ENCODE measurements around the gene ZNF684. TPM values are rescaled to one million over a fixed set of nuclear protein-coding genes. Genes with fewer than 3 reads are reported as not detected.

Gene ZNF684
- total and polyA plus RNA-seq, 11 donors = 4.5 to 12.1 (median 7.1) TPM

DNA sequence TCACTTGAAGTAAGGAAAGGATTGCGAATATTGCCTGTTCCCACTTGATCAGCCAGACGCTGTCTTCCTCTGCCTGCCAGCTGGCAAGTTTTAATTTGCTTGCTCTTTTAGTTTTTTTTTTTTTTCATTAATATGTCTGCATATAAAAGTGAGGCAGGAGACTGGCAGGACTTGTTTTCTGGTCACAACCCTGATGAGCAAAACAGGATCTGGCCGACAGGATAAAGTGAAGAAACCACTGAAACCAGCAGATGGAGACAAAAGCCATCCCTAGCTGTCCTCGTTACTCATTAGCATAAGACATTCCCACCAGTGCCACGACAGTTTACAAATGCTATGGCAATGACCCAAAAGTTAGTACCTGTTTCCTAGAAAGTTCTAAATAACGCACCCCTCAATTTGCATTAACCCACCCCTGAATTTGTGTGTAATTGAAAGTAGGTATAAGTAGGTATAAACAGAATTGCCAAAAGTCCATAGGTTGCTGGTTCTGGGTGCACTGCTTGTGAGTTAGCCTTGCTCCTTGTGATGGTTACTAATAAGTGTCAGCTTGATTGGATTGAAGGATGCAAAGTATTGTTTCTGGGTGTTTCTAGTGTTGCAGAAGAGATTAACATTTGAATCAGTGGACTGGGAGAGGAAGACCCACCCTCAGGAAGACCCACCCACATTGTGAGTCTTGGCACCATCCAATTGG is 60.8 kb downstream of the ZNF684 start:
- no peaks in the 10 kb centered on the region for H3K27me3 ChIP-seq
- ATAC-seq (peak in 3 of 4 donors; percentile 54 to 66 (median 60)), DNase-seq (no peak)
- no peaks in the 10 kb centered on the region for H3K9me3 ChIP-seq
- no peaks in the 10 kb centered on the region for H3K36me3 ChIP-seq
- H3K27ac ChIP-seq = no peak overlapping the region
- WGBS, 4 donors = 31 to 40% (median 38%) methylated on average over 6 of the region's 6 CpGs
- peaks cover 0 to 10% (median 0%) of the 10 kb centered on the region in 12 donors for H3K4me1 ChIP-seq
- TF ChIP-seq CTCF (IDR thresholded peaks at IDR 0.05) (peak in 11 of 12 donors; percentile 19 to 57 (median 33)), POLR2A (IDR thresholded peaks at IDR 0.05) (no peak)
- no peak overlapping the region for H3K4me3 ChIP-seq
- intact Hi-C loops (cut with DNase I) = no loop called here

- Histone ChIP-seq H3K4me3 (no peak overlapping the region), H3K4me1 (peaks cover 0 to 10% (median 0%) of the 10 kb centered on the region in 12 donors), H3K9me3 (no peaks in the 10 kb centered on the region), H3K36me3 (no peaks in the 10 kb centered on the region), H3K27ac (no peak overlapping the region), H3K27me3 (no peaks in the 10 kb centered on the region)
- peak in 1 of 4 donors; percentile 57 for ATAC-seq
- intact Hi-C loops (cut with DNase I) = no loop called here
- TF ChIP-seq POLR2A (IDR thresholded peaks at IDR 0.05) (no peak), CTCF (IDR thresholded peaks at IDR 0.05) (no peak)
- WGBS, 4 donors = 41 to 51% (median 46%) methylated on average over 8 of the region's 8 CpGs
- no peak for DNase-seq
Observed at GRCh38 chr1:40593449-40594186, 62.2 kb downstream of the ZNF684 start.

DNA sequence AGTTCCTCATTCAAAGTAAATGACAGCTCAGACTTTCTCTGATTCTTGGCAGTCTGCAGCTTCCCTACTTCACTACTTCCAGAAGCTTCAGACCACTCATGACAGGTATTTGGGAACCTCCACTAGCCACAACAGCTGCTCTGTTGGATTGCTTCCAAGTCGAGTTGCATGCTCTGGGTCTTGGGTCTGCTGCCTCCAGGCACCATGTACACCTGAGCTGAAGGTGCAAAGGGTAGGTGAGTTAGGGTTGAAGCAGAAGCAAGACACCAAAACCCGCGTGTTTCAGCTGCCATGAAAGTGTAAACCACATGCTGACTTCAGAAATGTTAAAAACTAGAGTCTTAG is 62.7 kb downstream of the ZNF684 start:
- no peaks in the 10 kb centered on the region for H3K27me3 ChIP-seq
- no peak overlapping the region for H3K27ac ChIP-seq
- TF ChIP-seq POLR2A (IDR thresholded peaks at IDR 0.05) (no peak), CTCF (IDR thresholded peaks at IDR 0.05) (no peak)
- 62 to 68% (median 67%) methylated on average over 3 of the region's 3 CpGs for WGBS, 4 donors
- DNase-seq (no peak), ATAC-seq (no peak)
- intact Hi-C loops (cut with DNase I) = no loop called here
- H3K4me1 ChIP-seq = peaks cover 0 to 10% (median 0%) of the 10 kb centered on the region in 12 donors
- no peaks in the 10 kb centered on the region for H3K9me3 ChIP-seq
- no peaks in the 10 kb centered on the region for H3K36me3 ChIP-seq
- no peak overlapping the region for H3K4me3 ChIP-seq

DNA sequence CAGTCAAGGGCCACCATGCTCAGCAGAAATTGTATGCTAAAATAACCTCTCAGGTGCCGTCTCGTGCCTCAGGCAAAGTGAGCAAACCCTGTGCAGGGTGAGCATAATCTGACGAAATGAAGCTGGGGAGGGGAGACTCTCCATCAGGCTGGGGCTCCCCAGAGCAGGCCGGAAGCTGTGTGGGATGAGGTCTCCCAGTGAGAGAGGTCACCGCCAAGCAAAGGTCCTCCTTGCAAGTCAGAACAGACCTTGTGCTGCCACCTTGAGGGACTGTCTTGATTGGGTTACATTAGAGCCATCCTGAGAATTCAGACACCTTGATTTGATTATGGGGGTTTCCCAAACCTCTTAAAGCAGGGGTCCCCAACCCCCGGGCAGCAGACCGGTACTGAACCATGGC is 64.2 kb downstream of the ZNF684 start:
- intact Hi-C loops (cut with DNase I) = no loop called here
- no peaks in the 10 kb centered on the region for H3K36me3 ChIP-seq

More for the DNA sequence above, 64.2 kb downstream of the ZNF684 start:
- no peak overlapping the region for H3K4me3 ChIP-seq
- ATAC-seq = no peak
- H3K27ac ChIP-seq = no peak overlapping the region
- DNase-seq = no peak
- H3K27me3 ChIP-seq = no peaks in the 10 kb centered on the region
- no peak for TF ChIP-seq POLR2A (IDR thresholded peaks at IDR 0.05)
- no peak for TF ChIP-seq CTCF (IDR thresholded peaks at IDR 0.05)
- 81 to 93% (median 87%) methylated on average over 6 to 7 of the region's 7 CpGs for WGBS, 4 donors
- peaks cover 0 to 11% (median 0%) of the 10 kb centered on the region in 12 donors for H3K4me1 ChIP-seq
- H3K9me3 ChIP-seq = no peaks in the 10 kb centered on the region
